Measurements from ENCODE around the gene MAGI3.

GRCh38 chr1:113369699-113370098, 20.6 kb upstream of the MAGI3 start:
- TF ChIP-seq CTCF (IDR thresholded peaks at IDR 0.05), result no peak
- TF ChIP-seq POLR2A (IDR thresholded peaks at IDR 0.05), result no peak
